HG02970 (cell line): ENCODE measurements around the gene PIGT.

Experiments used
- ATAC-seq: cut with Tn5 transposase; IDR thresholded peaks from one replicate; pipeline ENCODE4 v1.9.1; 2021; ENCODE audit warnings: mild to moderate bottlenecking, moderate library complexity, moderate number of reproducible peaks; ENCODE audit not compliant: unreplicated experiment, low FRiP score

The PIGT gene

GRCh38 chr20:45415822-45416637 lies at the start of gene PIGT:
Gene PIGT (plus strand): TSS chr20:45416141. CDS start chr20:45416157, 16 bp downstream.
- peak; percentile 64 for ATAC-seq

GRCh38 chr20:45366192-45366591 lies 49.7 kb upstream of the PIGT start:
- ATAC-seq: no peak

GRCh38 chr20:45366631-45367030 lies 49.3 kb upstream of the PIGT start:
- no peak for ATAC-seq

- ATAC-seq: no peak
Observed at GRCh38 chr20:45367126-45367525, 48.8 kb upstream of the PIGT start.

- peak; percentile 75 for ATAC-seq
Observed at GRCh38 chr20:45368221-45368980, 47.5 kb upstream of the PIGT start.

- no peak for ATAC-seq
Observed at GRCh38 chr20:45370571-45371160, 45.3 kb upstream of the PIGT start.

- ATAC-seq: no peak
Observed at GRCh38 chr20:45372241-45372640, 43.7 kb upstream of the PIGT start.

- no peak for ATAC-seq
Observed at GRCh38 chr20:45372646-45373352, 43.1 kb upstream of the PIGT start.

- no peak for ATAC-seq
Observed at GRCh38 chr20:45373353-45374100, 42.4 kb upstream of the PIGT start.

GRCh38 chr20:45374101-45374467 lies 41.9 kb upstream of the PIGT start:
- no peak for ATAC-seq

GRCh38 chr20:45374966-45375365 lies 41.0 kb upstream of the PIGT start:
- ATAC-seq: no peak

GRCh38 chr20:45377269-45377668 lies 38.7 kb upstream of the PIGT start:
- no peak for ATAC-seq

GRCh38 chr20:45378191-45378590 lies 37.8 kb upstream of the PIGT start, which contains the start of gene TP53TG5:
Gene TP53TG5 (minus strand): TSS chr20:45378325. CDS start chr20:45378236, 89 bp downstream.
- no peak for ATAC-seq

GRCh38 chr20:45387274-45387673 lies 28.7 kb upstream of the PIGT start:
- no peak for ATAC-seq

GRCh38 chr20:45390931-45391330 lies 25.0 kb upstream of the PIGT start:
- ATAC-seq: no peak

- no peak for ATAC-seq
Observed at GRCh38 chr20:45391559-45391958, 24.4 kb upstream of the PIGT start.

GRCh38 chr20:45392733-45393132 lies 23.2 kb upstream of the PIGT start:
- no peak for ATAC-seq

- no peak for ATAC-seq
Observed at GRCh38 chr20:45394221-45395113, 21.5 kb upstream of the PIGT start.

GRCh38 chr20:45395114-45395415 lies 20.9 kb upstream of the PIGT start:
- no peak for ATAC-seq
